Lung (tissue), 12 donors: ENCODE measurements around the gene GIGYF2. TPM values are rescaled to one million over a fixed set of nuclear protein-coding genes. Genes with fewer than 3 reads are reported as not detected.

ENCODE experiments used
- ATAC-seq: fragments of 200-7000 bp; cut with Tn5 transposase; one replicate; pipeline ENCODE4 v1.9.1; 2020; ENCODE audit warnings: moderate number of reproducible peaks; ENCODE audit not compliant: insufficient read depth, low FRiP score
- DNase-seq, 3 donors: peaks; one replicate each; pipeline ENCODE4 v3.0.0-alpha.2; 2013 to 2017
- H3K27ac ChIP-seq, 2 donors: one replicate each; pipeline ENCODE4 v1.5.1; 2013; ENCODE audit warnings: mild to moderate bottlenecking in 2 of 2, moderate library complexity in 2 of 2, control low read depth in 1 of 2, inconsistent platforms in 1 of 2, low read depth in 1 of 2, low read length in 1 of 2
- H3K27me3 ChIP-seq, 3 donors: one replicate each; pipeline ENCODE4 v1.5.1; 2013; ENCODE audit warnings: low read length in 2 of 3; ENCODE audit not compliant: control insufficient read depth in 3 of 3, insufficient read depth in 3 of 3
- H3K36me3 ChIP-seq, 4 donors: one replicate each; pipeline ENCODE4 v1.5.1; 2013; ENCODE audit warnings: low read length in 4 of 4, mild to moderate bottlenecking in 1 of 4, moderate library complexity in 1 of 4; ENCODE audit not compliant: control insufficient read depth in 4 of 4, insufficient read depth in 4 of 4
- H3K4me1 ChIP-seq, 5 donors: one replicate each; pipeline ENCODE4 v1.5.1; 2013; ENCODE audit warnings: low read length in 5 of 5, mild to moderate bottlenecking in 2 of 5, moderate library complexity in 1 of 5; ENCODE audit not compliant: control insufficient read depth in 5 of 5, insufficient read depth in 5 of 5
- H3K4me3 ChIP-seq: one replicate; pipeline ENCODE4 v1.5.1; 2013; ENCODE audit warnings: mild to moderate bottlenecking, control low read depth, moderate library complexity
- H3K9ac ChIP-seq, 2 donors: one replicate each; pipeline ENCODE4 v1.5.1; 2013; ENCODE audit warnings: low read length in 2 of 2, control low read depth in 1 of 2; ENCODE audit not compliant: insufficient read depth in 1 of 2
- H3K9me3 ChIP-seq, 4 donors: one replicate each; pipeline ENCODE4 v1.5.1; 2013; ENCODE audit warnings: low read length in 3 of 4, mild to moderate bottlenecking in 1 of 4, moderate library complexity in 1 of 4; ENCODE audit not compliant: control insufficient read depth in 4 of 4, insufficient read depth in 3 of 4
- WGBS, 2 donors: extraction: QIAGEN DNeasy Blood & Tissue Kit; methylation state at CpG; one replicate each; pipeline ENCODE4 v1.1.7; 2013; 5-methylcytosine and 5-hydroxymethylcytosine counted together
- polyA plus RNA-seq, 2 donors: library from polyadenylated mRNA; stranded (reverse); fragments of 200-250 nt; gene quantifications; one replicate each; pipeline ENCODE4 v1.2.1, GENCODE V29; 2013
- total RNA-seq, 2 donors: library from RNA; depleted of rRNA in 1 of 2; stranded (reverse); fragments of >200 nt in 1 of 2; gene quantifications; one replicate each; pipeline ENCODE4 v1.2.1, GENCODE V29; 2014 to 2021
- TF ChIP-seq, protein P1 (sequence below): IDR thresholded peaks from 2 replicates; pipeline ENCODE4 v1.5.1; 2012; ENCODE audit warnings: mild to moderate bottlenecking; ENCODE audit errors: control extremely low read depth, extremely low read depth
- donor health status: control.
- donor health status: control.
- donor health status: Bipolar disorder and iron deficiency.
- donor health status: healthy.
- donor health status: DM: yes; HTN: yes; CAD: no.

The GIGYF2 gene
- total and polyA plus RNA-seq, 4 donors: 15.9 to 145 (median 37.3) TPM

DNA sequence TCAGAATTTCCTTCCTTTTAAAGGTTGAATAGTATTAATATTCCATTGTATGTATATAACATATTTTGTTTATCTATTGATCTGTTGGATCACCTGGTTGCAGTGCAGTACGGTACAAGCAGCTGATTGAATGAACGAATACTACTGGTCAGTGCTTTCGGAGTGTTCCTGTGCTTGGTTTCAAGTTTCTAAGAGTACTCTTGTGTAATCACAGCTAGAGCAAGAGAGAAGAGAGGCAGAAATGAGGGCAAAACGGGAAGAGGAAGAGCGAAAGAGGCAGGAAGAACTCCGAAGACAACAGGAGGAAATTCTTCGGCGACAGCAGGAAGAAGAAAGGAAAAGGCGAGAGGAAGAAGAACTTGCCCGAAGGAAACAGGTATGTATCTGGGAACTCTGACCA lies 119.5 kb downstream of the GIGYF2 start:
- 21 to 42% methylated on average over 10 of the region's 10 CpGs for WGBS, 2 donors
- DNase-seq (no peak), ATAC-seq (peak; percentile 27)
- no peak overlapping the region for H3K27ac ChIP-seq
- H3K36me3 ChIP-seq: peaks cover 21 to 50% (median 40%) of the 10 kb centered on the region in 4 donors
- H3K4me3 ChIP-seq: no peak overlapping the region
- H3K4me1 ChIP-seq: peaks cover 0 to 4% (median 0%) of the 10 kb centered on the region in 5 donors
- H3K9ac ChIP-seq: no peak overlapping the region
- H3K27me3 ChIP-seq: no peaks in the 10 kb centered on the region
- TF ChIP-seq, protein P1, sequence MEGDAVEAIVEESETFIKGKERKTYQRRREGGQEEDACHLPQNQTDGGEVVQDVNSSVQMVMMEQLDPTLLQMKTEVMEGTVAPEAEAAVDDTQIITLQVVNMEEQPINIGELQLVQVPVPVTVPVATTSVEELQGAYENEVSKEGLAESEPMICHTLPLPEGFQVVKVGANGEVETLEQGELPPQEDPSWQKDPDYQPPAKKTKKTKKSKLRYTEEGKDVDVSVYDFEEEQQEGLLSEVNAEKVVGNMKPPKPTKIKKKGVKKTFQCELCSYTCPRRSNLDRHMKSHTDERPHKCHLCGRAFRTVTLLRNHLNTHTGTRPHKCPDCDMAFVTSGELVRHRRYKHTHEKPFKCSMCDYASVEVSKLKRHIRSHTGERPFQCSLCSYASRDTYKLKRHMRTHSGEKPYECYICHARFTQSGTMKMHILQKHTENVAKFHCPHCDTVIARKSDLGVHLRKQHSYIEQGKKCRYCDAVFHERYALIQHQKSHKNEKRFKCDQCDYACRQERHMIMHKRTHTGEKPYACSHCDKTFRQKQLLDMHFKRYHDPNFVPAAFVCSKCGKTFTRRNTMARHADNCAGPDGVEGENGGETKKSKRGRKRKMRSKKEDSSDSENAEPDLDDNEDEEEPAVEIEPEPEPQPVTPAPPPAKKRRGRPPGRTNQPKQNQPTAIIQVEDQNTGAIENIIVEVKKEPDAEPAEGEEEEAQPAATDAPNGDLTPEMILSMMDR: no peak
- H3K9me3 ChIP-seq: no peaks in the 10 kb centered on the region

DNA sequence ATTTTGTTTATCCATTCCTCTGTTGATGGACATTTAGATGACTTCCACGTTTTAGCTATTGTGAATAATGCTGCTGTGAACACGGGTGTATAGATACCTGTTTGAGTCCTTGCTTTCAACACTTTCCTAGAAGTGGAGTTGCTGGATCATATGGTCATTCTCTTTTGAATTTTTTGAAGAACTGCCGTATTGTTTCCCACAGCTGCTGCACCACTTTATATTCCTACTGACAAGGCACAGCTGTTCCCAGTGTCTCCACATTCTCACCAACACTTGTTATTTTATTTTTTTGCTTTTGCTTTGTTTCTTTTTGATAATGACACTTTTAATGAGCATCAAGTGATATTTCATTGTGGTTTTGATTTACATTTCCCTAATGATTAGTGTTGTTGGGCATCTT lies 120.6 kb downstream of the GIGYF2 start:
- 81 to 85% methylated on average over 3 of the region's 3 CpGs for WGBS, 2 donors
- H3K36me3 ChIP-seq: peaks cover 21 to 50% (median 40%) of the 10 kb centered on the region in 4 donors

DNA sequence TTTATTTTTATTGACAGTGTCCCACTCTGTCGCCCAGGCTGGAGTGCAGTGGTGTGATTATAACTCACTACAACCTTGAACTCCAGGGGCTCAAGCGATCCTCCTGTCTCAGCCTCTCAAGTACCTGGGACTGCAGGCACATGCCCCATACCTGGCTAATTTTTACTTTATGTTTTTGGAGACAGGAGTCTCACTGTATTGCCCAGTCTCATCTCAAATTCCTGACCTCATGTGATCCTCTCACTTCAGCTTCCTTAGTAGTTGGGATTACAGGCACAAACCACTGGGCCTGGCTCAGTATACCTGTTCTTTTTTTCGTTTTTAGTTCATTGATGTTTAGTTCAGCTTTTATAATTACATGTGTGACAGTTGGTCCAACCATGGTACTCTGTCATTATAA lies 132.9 kb downstream of the GIGYF2 start:
- WGBS, 2 donors: 94 to 98% methylated on average over 3 of the region's 3 CpGs
- peaks cover 0 to 3% (median 0%) of the 10 kb centered on the region in 4 donors for H3K9me3 ChIP-seq
- no peak for DNase-seq
- H3K27me3 ChIP-seq: no peaks in the 10 kb centered on the region
- peaks cover 33 to 43% (median 35%) of the 10 kb centered on the region in 4 donors for H3K36me3 ChIP-seq
- no peak overlapping the region for H3K9ac ChIP-seq
- ATAC-seq: no peak
- no peak overlapping the region for H3K27ac ChIP-seq
- peaks cover 0 to 3% (median 0%) of the 10 kb centered on the region in 5 donors for H3K4me1 ChIP-seq
- TF ChIP-seq, protein P1: no peak
- no peak overlapping the region for H3K4me3 ChIP-seq

More for the DNA sequence above, 120.6 kb downstream of the GIGYF2 start:
- Histone ChIP-seq H3K4me3 (no peak overlapping the region), H3K4me1 (peaks cover 0 to 4% (median 0%) of the 10 kb centered on the region in 5 donors), H3K9me3 (no peaks in the 10 kb centered on the region), H3K27ac (no peak overlapping the region), H3K27me3 (no peaks in the 10 kb centered on the region), H3K9ac (no peak overlapping the region)
- DNase-seq (no peak), ATAC-seq (no peak)
- TF ChIP-seq, protein P1: no peak

DNA sequence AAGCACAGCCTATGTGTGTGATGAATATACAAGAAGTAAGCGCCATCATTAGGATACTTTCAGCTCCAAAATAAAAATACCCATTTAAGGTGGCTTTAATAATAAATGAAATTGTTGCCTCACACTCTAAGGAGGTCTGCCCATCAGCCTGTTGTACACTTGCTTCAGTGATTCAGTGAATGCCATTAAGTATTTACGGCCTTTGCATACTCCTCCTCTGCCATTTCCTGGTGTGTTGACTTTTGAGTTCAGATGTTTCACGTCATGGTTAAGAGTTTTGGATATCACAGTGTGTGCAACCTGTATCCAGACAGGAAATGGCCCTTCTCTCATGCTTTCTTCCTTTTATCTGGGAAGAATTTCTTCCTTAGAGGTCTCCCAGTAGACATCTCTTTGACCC lies 134.4 kb downstream of the GIGYF2 start:
- H3K27me3 ChIP-seq: no peaks in the 10 kb centered on the region
- H3K4me1 ChIP-seq: peaks cover 0 to 10% (median 0%) of the 10 kb centered on the region in 5 donors
- no peak for DNase-seq
- H3K9me3 ChIP-seq: no peaks in the 10 kb centered on the region
- WGBS, 2 donors: 90 to 95% methylated on average over 3 of the region's 3 CpGs
- no peak for ATAC-seq
- TF ChIP-seq, protein P1: no peak
- no peak overlapping the region for H3K27ac ChIP-seq
- H3K9ac ChIP-seq: no peak overlapping the region
- H3K4me3 ChIP-seq: no peak overlapping the region
- H3K36me3 ChIP-seq: peaks cover 33 to 38% (median 35%) of the 10 kb centered on the region in 4 donors
